Gastroesophageal sphincter (tissue), 3 donors: ENCODE measurements around the gene LCT.
A peak's percentile ranks its signal among the peaks of the same experiment; 100 is the strongest.

Experiments used
- POLR2A ChIP-seq, 2 donors: fragments of 450-650 bp; IDR thresholded peaks; one replicate each; pipeline ENCODE4 v1.6.1; 2017; ENCODE audit warnings: antibody characterized with exemption in 2 of 2, mild to moderate bottlenecking in 2 of 2, moderate library complexity in 1 of 2
- POLR2AphosphoS5 ChIP-seq: sonication (generic); formaldehyde crosslinking; IDR thresholded peaks from one replicate; pipeline ENCODE4 v1.6.1; 2017; ENCODE audit warnings: antibody characterized with exemption
- TF ChIP-seq, protein P1 (sequence below), 4 experiments: fragments of 200-600 bp in 2 of 4; fragments of 450-650 bp in 2 of 4; sonication (generic) in 1 of 4; IDR thresholded peaks; one replicate each; pipeline ENCODE4 v1.5.1; 2017 to 2019; ENCODE audit warnings: antibody characterized with exemption in 4 of 4, mild to moderate bottlenecking in 2 of 4, moderate library complexity in 2 of 4

DNA sequence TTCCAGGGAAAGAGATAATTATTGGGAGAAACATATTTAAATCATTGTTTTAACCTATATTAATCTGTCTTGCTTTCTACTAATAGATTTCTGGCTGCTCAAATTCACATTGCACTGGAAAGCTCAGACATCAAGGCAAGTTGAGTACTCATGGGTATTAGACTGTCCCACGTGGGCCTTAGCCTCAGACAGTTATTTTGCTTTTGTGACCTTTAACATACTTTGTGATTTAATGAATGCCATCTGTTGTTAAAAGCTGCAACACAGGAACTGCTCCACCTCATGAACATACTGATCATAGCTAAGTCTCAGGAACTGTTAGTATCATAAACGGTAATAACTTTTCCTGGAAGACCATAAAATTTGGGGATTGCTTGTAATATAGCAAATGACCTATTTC lies 2.7 kb upstream of the LCT start:
- TF ChIP-seq POLR2A (IDR thresholded peaks at IDR 0.05) (no peak), POLR2AphosphoS5 (peak; percentile 33)
- TF ChIP-seq, protein P1, sequence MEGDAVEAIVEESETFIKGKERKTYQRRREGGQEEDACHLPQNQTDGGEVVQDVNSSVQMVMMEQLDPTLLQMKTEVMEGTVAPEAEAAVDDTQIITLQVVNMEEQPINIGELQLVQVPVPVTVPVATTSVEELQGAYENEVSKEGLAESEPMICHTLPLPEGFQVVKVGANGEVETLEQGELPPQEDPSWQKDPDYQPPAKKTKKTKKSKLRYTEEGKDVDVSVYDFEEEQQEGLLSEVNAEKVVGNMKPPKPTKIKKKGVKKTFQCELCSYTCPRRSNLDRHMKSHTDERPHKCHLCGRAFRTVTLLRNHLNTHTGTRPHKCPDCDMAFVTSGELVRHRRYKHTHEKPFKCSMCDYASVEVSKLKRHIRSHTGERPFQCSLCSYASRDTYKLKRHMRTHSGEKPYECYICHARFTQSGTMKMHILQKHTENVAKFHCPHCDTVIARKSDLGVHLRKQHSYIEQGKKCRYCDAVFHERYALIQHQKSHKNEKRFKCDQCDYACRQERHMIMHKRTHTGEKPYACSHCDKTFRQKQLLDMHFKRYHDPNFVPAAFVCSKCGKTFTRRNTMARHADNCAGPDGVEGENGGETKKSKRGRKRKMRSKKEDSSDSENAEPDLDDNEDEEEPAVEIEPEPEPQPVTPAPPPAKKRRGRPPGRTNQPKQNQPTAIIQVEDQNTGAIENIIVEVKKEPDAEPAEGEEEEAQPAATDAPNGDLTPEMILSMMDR (IDR thresholded peaks at IDR 0.05), result no peak
